Amniotic stem cell (primary cell): ENCODE measurements around the gene STK24.

Experiments used
- DNase-seq: peaks from one replicate; lab custom pipeline; 2025; lab: John Stamatoyannopoulos, UW

STK24 gene

DNA sequence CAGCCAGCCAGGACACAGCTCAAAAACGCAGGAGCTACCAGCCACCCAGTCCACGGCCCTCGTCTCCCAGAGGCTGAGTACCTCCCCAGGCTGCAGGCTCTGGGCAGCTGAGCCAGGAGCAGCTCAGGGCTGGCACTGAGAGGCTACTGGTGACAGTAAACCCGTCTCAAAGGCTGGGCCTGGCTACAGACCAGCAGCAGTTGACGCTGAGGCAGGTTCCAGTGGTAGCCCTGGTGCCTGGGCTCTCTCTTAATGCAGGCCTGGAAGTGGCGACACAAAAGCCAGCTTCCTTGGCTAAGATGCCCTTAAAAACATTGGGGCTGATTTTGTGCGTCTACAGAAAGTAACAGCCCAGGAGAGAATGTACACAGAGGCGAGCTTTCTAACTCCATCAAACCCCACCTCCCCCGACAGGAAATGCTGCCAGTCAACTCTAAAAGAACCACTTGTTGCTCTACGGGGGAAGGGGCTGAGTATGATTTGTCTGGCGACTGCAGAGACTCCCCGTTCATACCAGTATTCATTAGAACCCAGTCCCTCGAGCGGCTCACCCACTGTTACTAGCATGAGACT lies 126.3 kb downstream of the STK24 start:
- no peak for DNase-seq

DNA sequence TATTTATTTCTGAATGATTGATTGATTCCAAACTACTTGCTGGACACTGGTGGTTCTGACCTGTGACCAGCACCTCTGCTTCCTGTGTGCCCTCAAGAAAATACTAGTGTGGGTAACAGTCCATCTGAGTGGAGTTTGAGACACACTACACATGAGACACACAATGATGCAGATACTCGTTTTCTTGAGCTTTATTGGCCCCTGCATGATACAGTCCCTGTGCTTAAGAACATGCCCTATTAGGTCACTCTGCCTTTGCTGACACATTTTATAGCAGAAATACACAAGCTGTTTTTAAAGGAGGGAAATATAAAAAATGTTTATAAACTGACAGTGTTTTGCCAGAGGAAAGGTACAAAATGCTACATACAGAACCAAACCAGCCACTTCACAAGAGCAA lies 126.9 kb downstream of the STK24 start:
- no peak for DNase-seq

DNA sequence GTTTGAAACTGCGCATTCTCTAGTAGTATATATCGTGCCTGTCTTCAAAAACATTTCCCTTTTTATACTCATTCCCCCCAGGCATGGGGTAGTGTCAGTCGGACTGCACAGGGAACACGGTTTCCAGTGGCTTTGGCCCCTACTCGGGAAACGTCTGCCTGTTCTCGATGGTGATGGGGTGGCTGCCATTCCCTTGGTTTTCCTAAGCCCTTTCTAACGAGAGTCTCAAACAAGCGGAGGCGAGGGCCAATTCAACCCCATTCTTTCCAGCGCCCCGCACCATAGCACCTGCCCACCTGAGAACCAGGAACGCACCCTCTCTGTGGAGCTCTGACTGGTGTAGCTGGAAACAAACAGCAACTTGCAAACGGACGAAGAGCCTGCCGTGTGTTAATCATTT lies 127.6 kb downstream of the STK24 start:
- no peak for DNase-seq

DNA sequence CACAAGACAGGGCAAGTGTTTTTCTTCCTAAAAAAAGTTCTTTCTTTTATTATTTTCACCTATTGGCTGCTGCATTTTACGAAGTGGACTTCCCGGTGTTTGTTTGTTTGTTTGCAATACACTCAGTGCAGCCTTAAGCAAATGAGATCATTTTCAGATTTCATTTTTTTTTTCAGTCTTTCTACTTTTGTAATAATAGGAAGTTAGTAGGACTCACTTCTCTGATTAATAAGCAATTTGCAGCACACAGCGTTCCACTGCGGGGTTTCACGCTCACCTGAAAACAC lies 128.3 kb downstream of the STK24 start:
- no peak for DNase-seq

DNA sequence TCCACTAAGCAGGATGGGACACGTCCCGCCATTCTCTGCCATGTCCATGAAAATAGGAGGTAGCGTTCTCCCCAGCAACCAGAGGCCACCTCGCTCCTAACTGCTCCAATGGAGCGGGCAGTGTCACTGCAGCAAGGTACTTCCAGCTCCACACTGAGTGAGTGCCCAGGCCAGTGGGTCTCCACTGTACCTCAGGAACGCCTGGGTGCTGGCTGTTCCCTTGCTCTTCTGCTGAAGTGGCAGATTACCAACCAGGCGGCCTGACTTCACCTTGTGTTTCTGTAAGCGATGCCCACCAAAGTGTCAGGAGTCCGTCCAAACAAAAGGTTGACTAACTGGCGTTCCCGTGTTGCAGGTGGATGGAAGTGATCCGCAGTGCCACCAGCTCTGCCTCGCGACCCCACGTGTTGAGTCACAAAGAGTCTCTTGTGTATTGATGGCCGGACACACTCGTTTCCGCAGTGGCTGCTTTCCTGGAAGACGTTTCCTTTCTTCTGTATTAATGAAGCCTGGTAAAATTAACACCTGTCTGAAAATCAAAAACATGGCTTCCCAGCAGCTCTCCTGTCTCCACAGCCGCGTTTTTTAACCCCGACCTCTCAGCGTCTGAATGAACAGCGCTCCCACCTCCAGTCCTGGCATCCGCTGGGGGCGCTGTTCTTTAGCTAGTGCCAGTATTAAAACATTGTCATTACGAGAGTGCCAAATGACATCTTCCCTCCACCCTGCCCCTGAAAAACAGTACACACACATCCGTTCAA lies 128.8 kb downstream of the STK24 start:
- no peak for DNase-seq

DNA sequence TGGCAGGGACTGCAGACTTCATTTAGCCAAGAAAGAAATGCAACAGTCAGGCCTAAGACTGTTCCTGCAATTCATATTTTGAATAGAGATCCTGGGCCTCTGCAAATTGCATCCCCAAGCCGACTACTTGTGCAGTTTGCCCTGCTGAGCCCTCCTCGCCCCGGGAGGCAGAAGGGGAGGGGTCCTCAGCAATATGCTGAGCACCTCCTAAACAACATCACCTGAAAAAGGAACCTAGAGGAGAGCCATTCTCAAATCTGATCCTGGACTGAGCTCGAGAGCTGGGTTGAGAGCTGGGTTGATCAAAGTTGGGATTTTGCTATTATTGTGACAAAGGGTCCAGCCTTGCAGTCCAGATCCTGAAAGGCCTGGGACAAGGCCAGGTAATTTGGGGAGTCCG lies 129.8 kb downstream of the STK24 start:
- no peak for DNase-seq

DNA sequence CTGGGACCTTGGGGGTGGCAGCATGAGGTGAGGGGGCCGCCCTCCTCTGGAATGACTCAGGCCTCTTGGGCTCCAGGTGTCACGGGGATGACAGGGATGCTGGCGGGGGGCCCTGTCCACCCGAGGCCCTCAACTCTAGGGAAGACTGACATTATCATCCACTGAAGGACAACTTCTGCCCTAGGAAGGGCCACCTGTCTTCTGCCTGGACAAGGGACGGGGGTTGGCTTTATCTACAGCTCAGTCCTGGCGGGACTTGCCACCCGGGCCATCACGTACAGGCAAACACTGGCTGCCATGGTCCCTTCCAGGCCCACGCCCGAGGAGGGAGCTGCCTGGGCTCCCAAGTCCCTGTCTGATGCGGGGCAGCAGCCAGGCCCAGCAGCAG lies 130.7 kb downstream of the STK24 start:
- no peak for DNase-seq

DNA sequence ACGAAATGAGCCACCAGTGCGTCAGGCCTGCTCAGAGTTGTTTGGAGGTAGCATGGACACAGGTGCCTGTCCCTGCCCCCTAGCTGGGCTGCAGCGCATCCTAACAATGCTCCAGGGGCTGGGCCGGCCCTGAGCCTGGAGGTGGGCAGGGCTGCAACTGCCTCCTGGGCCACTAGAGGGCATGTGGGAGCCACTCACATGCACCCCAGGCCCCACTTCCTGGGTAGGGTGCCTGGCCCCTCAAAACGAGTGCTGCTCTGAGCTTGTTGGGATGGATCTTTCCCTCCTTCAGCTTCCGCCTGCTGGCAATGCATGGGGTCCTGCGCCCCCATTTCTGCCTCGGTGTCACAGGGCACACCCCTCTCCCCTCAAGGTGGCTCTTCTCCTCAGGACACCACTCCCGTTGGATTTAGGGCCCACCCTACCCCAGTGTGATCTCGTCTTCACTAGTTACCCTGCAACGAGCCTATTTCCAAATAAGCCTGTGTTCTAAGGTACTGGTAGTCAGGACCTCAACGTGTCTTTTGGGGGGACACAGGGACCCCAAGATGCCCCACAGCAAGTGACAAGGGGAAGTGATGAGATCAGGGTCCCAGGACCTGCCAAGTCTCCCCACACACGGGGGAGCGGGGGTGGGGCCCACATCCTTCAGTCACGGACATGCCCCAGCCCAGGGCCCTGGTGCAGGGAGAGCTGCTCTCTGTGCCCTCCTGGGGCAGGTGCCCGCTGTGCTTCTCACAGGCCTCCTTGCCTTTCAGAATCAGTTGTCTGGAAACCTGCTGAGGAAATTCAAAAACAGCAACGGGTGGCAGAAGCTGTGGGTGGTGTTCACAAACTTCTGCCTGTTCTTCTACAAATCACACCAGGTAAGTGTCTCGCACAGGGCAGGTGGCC lies 131.3 kb downstream of the STK24 start:
- DNase-seq, result no peak

DNA sequence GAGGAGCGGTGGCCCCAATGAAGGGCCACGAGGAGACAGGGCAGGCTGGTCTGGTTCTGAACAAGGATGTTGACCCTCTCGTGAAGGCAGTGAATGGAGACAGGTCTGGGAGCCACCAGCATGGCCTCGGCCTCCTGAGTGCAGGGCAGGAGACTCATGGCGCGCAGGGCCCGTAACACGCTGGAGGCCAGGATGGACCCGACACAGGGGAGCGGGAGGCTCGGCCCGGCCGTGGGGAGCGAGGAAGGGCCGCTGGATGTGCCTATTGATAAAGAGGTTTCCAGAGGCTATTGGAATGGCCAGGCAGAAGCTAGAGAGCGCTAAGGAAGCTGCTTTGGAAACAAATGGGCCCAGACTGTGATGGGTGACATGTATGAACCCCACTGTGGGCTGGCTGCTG lies 132.5 kb downstream of the STK24 start:
- no peak for DNase-seq

DNA sequence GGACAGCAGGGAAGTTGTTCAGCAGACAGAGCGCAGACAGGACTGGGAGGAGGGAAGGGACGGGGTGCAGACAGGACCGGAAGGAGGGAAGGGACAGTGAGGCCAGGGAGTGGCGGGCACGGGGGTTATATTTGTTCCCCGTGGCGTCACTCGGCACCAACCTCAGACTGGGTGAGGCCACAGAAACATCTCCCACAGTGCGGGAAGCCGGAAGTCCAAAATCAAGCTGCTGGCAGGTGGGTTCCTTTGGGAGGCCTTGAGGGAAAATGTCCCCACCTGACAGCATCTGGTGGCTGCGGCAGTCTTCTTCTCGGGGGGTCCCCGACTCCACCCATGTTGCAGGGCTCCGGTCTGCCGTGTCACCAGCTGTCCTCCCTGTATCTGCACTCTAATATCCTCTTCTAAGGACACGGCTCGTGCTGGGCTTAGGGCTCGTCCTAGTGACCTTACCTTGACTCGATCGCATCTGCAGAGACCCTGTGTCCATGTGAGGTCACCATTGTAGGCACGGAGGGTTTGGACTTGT lies 133.0 kb downstream of the STK24 start:
- no peak for DNase-seq

DNA sequence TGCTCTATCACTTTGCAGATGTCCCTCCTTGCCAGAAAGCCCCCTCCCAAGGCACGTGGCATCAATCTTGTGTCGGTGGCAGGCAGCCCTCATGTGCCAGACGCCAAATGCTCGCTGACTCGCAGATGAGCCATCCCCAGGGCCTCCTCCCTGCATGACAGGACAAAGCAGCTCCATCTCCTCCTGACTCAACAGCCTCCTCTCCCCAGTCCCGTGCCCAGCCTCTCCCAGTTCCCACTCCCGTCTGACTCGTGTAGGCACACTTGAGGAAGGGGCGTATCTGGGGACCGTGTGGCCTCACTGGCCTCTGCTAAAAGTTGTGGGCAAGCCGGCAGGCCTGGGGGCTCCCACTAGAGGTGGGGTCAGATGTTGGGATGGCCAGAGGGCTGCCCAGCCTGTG lies 133.6 kb downstream of the STK24 start:
- peak; percentile 39 for DNase-seq

DNA sequence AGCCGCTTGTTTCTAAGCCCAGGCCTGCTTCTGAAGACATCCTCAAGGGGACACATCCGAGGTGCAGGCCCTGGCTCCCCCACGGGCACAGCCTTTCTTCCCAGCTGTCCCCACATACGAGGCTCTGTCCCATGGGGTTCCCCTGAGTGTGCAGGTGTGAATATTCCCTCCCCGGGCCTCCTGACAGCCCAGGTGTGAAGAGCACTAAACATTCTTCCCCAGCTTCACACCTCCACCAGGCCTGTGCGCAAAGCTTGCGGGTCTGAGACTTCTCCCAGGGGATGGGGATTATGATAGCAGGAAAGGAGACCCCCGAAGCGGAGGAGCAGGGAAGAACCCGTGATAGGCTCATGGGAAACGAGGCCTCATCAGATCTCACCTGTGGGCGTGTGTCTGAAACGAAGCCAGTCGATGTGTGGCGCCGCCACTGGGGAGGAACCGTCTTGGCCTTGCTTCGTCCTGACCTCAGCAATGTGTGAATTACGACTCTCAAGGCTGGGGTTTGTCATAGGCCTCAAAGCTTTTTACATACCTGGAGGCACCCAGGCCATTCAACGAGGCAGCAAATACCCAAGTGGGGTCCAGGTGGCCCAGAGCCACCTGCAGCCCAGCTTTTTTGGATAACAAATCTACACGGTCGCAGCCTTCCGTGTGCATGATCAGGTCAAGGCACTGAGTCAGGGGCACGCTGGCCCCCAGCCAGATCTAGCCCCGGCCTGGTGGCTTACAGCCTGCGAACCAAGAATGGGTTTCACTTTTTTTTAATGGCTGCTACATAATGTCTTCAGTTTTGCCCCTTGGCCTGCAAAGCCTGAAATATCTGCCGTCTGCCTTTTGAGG lies 134.3 kb downstream of the STK24 start:
- no peak for DNase-seq

DNA sequence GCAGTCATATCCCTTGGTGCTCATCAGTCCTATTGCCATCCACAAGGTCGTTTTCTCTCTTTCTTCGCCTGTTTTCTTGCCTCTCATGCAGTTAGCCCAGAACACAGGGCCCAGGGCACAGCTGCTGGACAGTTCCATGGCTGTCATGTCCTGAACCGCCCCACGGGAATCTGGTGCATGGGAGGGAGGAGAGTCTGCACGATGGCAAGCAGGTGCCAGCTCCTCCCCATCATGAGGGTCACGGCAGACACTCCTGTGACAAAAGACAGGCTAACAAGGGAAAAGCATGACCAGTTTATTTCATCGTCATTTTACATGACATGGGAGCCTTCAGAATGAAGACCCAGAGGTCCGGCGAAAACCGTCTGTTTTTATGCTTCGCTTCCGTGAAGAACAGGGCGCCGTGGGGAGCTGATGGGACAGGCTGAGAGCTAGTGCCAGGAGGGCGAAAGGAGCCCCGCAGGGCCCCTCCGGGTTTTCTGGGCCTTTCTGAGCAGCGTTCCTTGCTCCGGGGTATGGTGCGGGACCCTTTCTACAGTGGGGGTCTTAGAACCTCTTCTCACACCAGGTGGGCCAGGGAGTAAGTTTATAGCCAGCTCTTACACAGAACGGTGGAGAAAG lies 135.7 kb downstream of the STK24 start:
- no peak for DNase-seq

DNA sequence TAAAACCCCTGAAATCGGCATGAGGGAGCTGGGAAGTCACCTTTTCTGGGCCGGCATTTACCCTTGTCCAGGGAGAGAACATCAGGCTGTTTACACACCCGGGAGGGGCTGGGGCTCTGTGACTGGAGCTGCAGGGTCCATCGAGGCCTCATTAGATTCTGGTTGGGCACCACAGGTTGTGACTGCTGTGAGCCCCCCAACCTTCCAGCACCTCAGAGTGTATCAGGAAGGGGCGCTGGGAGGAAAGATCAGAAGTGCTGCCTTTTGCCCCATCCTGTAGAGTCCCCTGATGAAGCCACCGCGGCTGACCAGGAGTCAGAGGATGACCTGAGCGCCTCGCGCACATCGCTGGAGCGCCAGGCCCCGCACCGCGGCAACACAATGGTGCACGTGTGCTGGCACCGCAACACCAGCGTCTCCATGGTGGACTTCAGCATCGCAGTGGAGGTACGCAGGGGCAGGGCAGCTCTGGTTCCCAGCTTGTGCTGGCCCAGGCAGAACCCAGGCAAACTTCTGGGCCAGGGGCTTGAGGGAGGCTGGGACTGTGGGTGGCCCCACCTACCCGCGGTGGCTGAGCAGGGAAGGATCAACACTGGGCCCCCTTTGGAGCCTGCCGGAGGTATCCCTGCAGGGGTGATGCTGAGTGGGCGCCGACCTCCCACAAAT lies 136.4 kb downstream of the STK24 start:
- DNase-seq, result no peak

DNA sequence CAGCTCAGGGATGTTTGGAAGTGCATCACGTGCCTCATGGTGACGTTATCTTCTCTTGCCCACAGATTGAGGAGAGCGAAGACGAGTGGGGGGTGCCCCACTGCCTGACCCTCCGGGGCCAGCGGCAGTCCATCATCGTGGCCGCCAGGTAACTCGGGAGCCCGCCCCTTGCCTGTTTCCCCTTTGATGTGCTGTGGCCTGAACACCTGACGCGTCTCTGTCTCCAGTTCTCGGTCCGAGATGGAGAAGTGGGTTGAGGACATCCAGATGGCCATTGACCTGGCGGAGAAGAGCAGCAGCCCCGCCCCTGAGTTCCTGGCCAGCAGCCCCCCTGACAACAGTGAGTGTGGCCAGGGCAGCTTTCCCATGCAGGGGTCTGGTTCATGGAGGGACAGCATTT lies 137.0 kb downstream of the STK24 start:
- no peak for DNase-seq

DNA sequence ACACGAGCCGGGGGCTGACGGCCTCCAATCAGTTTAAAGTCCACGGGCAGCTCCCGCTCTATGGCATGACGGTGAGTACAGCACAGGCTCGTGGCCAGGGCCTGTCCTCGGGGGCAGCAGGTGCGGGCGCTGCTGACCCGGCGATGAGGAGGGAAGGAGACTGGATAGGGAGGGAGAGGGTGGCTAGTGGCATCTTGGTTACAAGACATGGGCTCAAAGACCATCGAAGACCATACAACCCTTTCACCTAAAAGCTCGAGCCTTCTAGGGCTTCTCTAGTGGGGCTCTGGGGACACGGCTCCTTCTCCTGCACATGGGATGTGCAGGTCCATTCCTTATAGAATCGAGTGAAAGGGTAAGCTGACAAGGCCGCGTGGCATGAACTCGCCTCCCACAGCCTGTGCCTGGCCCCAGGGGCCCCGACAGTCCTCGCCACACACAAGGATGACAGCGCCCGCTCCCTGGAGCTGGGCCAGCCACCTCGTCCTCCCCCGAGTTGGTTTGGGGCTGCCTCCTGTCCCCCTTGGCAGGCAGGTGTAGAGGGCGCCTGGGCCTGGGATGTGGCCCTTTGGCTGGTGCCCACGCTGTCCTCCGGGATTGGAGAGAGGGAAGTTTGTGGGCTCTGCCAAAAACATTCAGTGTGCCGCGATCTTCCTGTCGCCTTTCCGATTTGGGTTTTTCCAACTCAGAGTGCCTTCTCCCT lies 137.6 kb downstream of the STK24 start:
- DNase-seq, result no peak

DNA sequence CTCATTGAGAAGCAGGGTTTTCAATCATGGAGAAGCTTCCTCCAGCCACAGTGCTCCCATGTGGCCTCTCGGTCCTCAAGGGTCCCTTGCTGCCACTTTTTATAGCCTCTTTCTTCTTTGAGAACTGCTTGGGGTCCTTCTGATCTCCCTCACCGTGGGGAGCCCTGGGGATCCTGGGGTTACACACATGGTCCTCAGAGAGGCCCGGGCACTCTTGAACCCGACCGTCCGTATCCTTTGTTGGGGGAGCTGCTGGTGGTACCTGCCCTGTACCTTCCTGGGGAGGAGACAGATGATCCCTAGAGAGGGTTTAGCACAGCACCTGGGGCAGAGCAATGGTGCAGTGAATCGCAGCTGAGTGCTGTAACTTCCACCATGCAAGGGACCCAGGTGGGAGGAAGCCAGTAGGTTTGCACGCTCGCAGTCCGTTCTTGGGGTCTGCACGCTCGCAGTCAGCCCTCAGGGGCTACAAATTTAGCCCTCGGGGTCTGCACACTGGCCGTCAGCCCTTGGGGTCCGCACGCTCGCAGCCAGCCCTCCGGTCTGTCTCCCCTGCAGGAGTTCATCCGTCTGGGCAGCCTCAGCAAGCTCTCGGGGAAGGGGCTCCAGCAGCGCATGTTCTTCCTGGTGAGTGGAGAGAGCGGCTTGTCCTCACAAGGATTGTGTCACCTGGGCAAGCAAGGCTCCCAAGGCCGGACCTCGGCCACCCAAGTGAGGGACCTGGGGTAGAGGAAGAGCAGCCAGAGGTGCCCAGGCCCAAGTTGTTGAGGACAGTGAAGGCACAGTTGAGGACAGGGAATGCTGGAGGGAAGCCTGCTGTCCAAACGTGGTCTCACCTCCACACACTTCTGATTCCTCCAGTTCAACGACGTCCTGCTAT lies 138.4 kb downstream of the STK24 start:
- no peak for DNase-seq

DNA sequence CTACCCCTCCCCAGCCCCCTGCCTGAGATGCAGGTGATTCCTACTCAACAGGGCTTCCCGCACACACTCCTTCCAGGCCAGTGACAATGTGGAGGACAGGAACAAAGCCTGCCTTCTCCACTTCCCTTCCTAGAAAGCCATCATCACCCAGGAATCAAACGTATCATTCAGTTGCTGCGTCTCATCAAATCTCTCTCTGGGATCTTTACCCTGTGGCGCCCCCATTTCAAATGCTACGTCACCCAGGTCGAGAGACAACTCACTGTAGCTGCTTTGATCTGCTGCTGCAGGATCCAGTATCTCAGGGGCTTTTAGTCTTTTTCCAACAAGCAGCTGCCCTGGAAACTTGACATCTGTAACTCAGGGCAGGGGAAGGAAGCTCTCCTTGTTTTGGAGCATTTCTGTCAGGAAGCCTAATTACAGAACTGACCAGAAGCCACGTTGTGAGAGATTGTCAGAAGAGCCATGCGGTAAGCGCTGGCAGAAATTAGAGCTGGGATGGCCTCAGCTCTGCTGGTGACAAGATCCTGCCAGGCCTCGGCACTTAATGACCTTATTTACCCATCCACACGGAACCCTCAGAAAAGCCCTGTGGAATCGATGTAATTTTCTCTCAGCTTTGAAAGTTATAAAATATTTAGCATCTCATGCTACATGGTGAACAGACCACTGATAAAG lies 140.5 kb downstream of the STK24 start:
- DNase-seq, result no peak

DNA sequence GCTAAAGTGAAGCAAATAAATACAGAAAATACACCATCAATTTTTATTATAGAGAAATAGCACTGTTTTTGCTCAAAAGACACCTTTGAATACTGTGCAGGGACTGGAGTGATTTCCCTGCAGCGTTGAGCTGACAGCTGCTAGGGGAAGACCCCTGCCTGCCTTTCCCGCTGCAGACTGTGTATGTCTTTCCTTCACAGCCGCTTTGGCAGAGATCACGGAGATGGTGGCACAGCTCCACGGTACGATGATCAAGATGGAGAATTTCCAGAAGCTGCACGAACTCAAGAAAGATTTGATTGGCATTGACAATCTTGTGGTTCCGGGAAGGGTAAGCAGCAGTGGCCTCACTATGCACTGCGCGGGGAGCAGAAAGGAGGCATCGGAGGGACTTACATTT lies 141.5 kb downstream of the STK24 start:
- DNase-seq, result no peak
